MM.1S (cell line): ENCODE results near the gene C14orf93.

ENCODE experiments used
- DNase-seq: peaks from one replicate; pipeline ENCODE4 v3.0.0-alpha.2; 2015
- H2AFZ ChIP-seq: fragments of 300-600 bp; sonication (generic); 2 replicates; pipeline ENCODE4 v1.6.0; 2016; ENCODE audit warnings: antibody characterized with exemption, low read length
- H3F3A ChIP-seq: fragments of 300-600 bp; sonication (generic); 2 replicates; pipeline ENCODE4 v1.6.1; 2016; ENCODE audit warnings: mild to moderate bottlenecking, antibody characterized with exemption, low read length, moderate library complexity, mixed read lengths; ENCODE audit not compliant: insufficient read depth
- H3K27ac ChIP-seq: fragments of 300-600 bp; sonication (generic); 2 replicates; pipeline ENCODE4 v1.5.1; 2016; ENCODE audit warnings: mild to moderate bottlenecking, low read length
- H3K27me3 ChIP-seq: fragments of 300-600 bp; sonication (generic); replicated peaks from 2 replicates; pipeline ENCODE4 v1.6.0; 2016; ENCODE audit warnings: low read length; ENCODE audit not compliant: insufficient read depth
- H3K36me3 ChIP-seq: fragments of 300-600 bp; sonication (generic); replicated peaks from 2 replicates; pipeline ENCODE4 v1.6.1; 2016; ENCODE audit warnings: mild to moderate bottlenecking, low read length, mixed read lengths; ENCODE audit not compliant: insufficient read depth
- H3K4me1 ChIP-seq: fragments of 300-600 bp; sonication (generic); 2 replicates; pipeline ENCODE4 v1.6.1; 2016; ENCODE audit warnings: low read length, mixed read lengths
- H3K4me2 ChIP-seq: fragments of 300-600 bp; sonication (generic); 2 replicates; pipeline ENCODE4 v1.6.0; 2016; ENCODE audit warnings: low read depth, low read length
- H3K4me3 ChIP-seq: fragments of 300-600 bp; sonication (generic); 2 replicates; pipeline ENCODE4 v1.5.1; 2016; ENCODE audit warnings: low read length, mixed read lengths
- H3K79me2 ChIP-seq: fragments of 300-600 bp; sonication (generic); 2 replicates; pipeline ENCODE4 v1.6.1; 2016; ENCODE audit warnings: mixed run types, low read length, mixed read lengths
- H3K9ac ChIP-seq: fragments of 300-600 bp; sonication (generic); 2 replicates; pipeline ENCODE4 v1.6.1; 2016; ENCODE audit warnings: low read length, mixed read lengths
- H3K9me2 ChIP-seq: fragments of 300-600 bp; sonication (generic); replicated peaks from 2 replicates; pipeline ENCODE4 v1.6.1; 2016; ENCODE audit warnings: mild to moderate bottlenecking, low read length, mixed read lengths; ENCODE audit not compliant: insufficient read depth
- H3K9me3 ChIP-seq: fragments of 300-600 bp; sonication (generic); replicated peaks from 2 replicates; pipeline ENCODE4 v1.6.1; 2016; ENCODE audit warnings: mild to moderate bottlenecking, low read length, mixed read lengths; ENCODE audit not compliant: insufficient read depth
- H4K20me1 ChIP-seq: fragments of 300-600 bp; sonication (generic); 2 replicates; pipeline ENCODE4 v1.6.1; 2016; ENCODE audit warnings: mild to moderate bottlenecking, low read length, moderate library complexity, mixed read lengths; ENCODE audit not compliant: insufficient read depth
- EZH2 ChIP-seq: fragments of 300-600 bp; sonication (generic); optimal IDR thresholded peaks from 2 replicates; pipeline ENCODE3; 2017; ENCODE audit warnings: low read depth, mild to moderate bottlenecking, antibody characterized with exemption, low read length, mixed read lengths
- EZH2phosphoT487 ChIP-seq: fragments of 300-600 bp; sonication (generic); IDR thresholded peaks from 2 replicates; pipeline ENCODE4 v1.6.1; 2018; ENCODE audit warnings: antibody characterized with exemption, low read length
- TF ChIP-seq, protein P1 (sequence below): fragments of 300-600 bp; sonication (generic); IDR thresholded peaks from 2 replicates; pipeline ENCODE4 v1.5.1; 2016; ENCODE audit warnings: antibody characterized with exemption, low read length, mixed read lengths

Gene C14orf93, protein sequence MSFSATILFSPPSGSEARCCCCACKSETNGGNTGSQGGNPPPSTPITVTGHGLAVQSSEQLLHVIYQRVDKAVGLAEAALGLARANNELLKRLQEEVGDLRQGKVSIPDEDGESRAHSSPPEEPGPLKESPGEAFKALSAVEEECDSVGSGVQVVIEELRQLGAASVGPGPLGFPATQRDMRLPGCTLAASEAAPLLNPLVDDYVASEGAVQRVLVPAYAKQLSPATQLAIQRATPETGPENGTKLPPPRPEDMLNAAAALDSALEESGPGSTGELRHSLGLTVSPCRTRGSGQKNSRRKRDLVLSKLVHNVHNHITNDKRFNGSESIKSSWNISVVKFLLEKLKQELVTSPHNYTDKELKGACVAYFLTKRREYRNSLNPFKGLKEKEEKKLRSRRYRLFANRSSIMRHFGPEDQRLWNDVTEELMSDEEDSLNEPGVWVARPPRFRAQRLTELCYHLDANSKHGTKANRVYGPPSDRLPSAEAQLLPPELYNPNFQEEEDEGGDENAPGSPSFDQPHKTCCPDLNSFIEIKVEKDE

DNA sequence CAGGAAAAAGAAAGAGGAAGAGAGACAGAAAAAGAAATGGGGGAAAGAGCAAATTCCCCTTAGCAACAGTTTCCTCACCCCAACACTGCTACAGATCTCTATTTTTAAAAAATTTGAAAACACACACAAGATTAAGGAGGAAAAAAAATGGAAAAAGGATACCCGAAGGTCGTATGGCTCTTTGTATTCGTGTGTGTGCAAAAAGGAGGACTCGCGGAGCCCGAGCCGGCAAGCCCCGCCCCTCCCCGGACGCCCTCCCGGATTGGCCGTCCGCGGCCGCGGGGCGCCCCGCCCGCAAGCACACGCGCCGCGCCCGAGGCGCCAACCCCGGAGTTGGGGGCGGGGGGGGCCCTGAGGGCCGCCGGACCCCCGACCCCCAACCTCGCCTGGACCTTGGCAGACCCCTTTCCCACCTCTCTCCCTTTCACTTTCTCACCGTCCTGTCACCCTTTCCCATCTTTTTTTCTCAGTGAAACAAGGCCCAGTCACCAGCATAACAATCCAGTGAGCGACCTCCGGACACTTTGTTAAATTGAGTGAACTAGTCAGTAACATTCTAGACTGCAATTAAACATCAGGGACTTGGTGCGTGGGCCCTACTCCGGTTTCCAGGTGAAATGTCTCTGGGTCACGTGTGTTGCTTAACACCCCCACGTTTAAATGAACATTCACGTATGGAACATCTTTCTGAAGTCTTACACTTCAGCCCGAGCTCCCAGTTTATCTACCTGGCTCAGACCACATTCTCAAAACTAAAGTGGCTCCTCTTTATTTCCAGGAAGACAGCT is at the start of gene C14orf93:
C14orf93 (minus strand) TSS at position 205 of the 788 bp plus-strand sequence. CDS start 11,120 bp downstream, outside the sequence.
- Histone ChIP-seq H3K4me1 (peaks cover 17% of the 10 kb centered on the region; the same call in 1 of the 2 replicates), H3K9ac (peak within 1 kb of the TSS; percentile 60), H3K4me2 (peak within 1 kb of the TSS; percentile 61), H3K79me2 (no peaks in the 10 kb centered on the region), H3F3A (peaks cover 19% of the 10 kb centered on the region), H3K4me3 (peak within 1 kb of the TSS; percentile 63), H3K27me3 (no peaks in the 10 kb centered on the region), H3K9me3 (no peaks in the 10 kb centered on the region), H3K27ac (peak within 1 kb of the TSS; percentile 55; the same call in 1 of the 2 replicates), H2AFZ (peak within 1 kb of the TSS; percentile 85), H4K20me1 (no peaks in the 10 kb centered on the region), H3K9me2 (no peaks in the 10 kb centered on the region), H3K36me3 (no peaks in the 10 kb centered on the region)
- TF ChIP-seq, protein P1, sequence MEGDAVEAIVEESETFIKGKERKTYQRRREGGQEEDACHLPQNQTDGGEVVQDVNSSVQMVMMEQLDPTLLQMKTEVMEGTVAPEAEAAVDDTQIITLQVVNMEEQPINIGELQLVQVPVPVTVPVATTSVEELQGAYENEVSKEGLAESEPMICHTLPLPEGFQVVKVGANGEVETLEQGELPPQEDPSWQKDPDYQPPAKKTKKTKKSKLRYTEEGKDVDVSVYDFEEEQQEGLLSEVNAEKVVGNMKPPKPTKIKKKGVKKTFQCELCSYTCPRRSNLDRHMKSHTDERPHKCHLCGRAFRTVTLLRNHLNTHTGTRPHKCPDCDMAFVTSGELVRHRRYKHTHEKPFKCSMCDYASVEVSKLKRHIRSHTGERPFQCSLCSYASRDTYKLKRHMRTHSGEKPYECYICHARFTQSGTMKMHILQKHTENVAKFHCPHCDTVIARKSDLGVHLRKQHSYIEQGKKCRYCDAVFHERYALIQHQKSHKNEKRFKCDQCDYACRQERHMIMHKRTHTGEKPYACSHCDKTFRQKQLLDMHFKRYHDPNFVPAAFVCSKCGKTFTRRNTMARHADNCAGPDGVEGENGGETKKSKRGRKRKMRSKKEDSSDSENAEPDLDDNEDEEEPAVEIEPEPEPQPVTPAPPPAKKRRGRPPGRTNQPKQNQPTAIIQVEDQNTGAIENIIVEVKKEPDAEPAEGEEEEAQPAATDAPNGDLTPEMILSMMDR: no peak
- no peak for TF ChIP-seq EZH2phosphoT487
- TF ChIP-seq EZH2: no peak
- peak; percentile 68 for DNase-seq

GRCh38 chr14:23058654-23059504 is 48.9 kb upstream of the C14orf93 start:
- Histone ChIP-seq H3K4me2 (no peak overlapping the region), H3K36me3 (no peaks in the 10 kb centered on the region), H3K9me2 (no peaks in the 10 kb centered on the region), H4K20me1 (no peaks in the 10 kb centered on the region), H3K9me3 (no peaks in the 10 kb centered on the region), H3K79me2 (no peaks in the 10 kb centered on the region), H3K4me3 (no peak overlapping the region), H3K27ac (no peak overlapping the region), H2AFZ (no peak overlapping the region), H3K27me3 (no peaks in the 10 kb centered on the region), H3K4me1 (no peaks in the 10 kb centered on the region), H3K9ac (no peak overlapping the region), H3F3A (0 out of 2 replicates have a peak, but pooled peaks cover 14% of the 10 kb centered on the region)
- no peak for DNase-seq
- TF ChIP-seq, protein P1: no peak
- TF ChIP-seq EZH2: no peak
- no peak for TF ChIP-seq EZH2phosphoT487
